AG04450 (cell line): Measurements from ENCODE around the gene MAML1. TPM values are rescaled to one million over a fixed set of nuclear protein-coding genes. Genes with fewer than 3 reads are reported as not detected.

Experiments
- CTCF ChIA-PET: fragments of 300-600, 350-600 bp; formaldehyde crosslinking; extraction: SDS; loops from one replicate; lab custom pipeline; 2022; ENCODE audit warnings: antibody characterized with exemption, inconsistent platforms; lab: Charles Lee
- POLR2A ChIA-PET: fragments of 350-600 bp; formaldehyde crosslinking; extraction: SDS; loops from one replicate; lab custom pipeline; 2021; ENCODE audit warnings: antibody characterized with exemption, inconsistent platforms; lab: Yijun Ruan, JAX
- DNase-seq: peaks from one replicate; pipeline ENCODE4 v3.0.0-alpha.2; 2011; ENCODE audit warnings: low read depth, low spot score
- H3K27ac ChIP-seq: one replicate; pipeline ENCODE4 v1.5.1; 2012; ENCODE audit warnings: low read depth, low read length, control low read depth
- H3K27me3 ChIP-seq: one replicate; pipeline ENCODE4 v1.6.0; 2012; ENCODE audit warnings: low read length; ENCODE audit not compliant: control insufficient read depth, insufficient read depth
- H3K4me3 ChIP-seq: 2 replicates; pipeline ENCODE4 v1.5.1; 2011; ENCODE audit warnings: mild to moderate bottlenecking, low read depth, low read length, control low read depth
- H3K9me3 ChIP-seq: 2 replicates; pipeline ENCODE4 v1.5.1; 2012; ENCODE audit warnings: low read length; ENCODE audit not compliant: control insufficient read depth, insufficient read depth
- polyA plus RNA-seq: library from polyadenylated mRNA; depleted of rRNA; stranded (reverse); fragments of >200 nt; gene quantifications from 2 replicates; pipeline ENCODE4 v1.2.3, GENCODE V29; 2011
- TF ChIP-seq, protein P1 (sequence below): IDR thresholded peaks from 2 replicates; pipeline ENCODE4 v1.5.1; 2011; ENCODE audit warnings: low read depth, low read length, control low read depth, inconsistent platforms

Gene MAML1
- polyA plus RNA-seq, 1 experiment, result 4.9 TPM

- H3K4me3 ChIP-seq, result no peak overlapping the region
- no peaks in the 10 kb centered on the region; the same call in 1 of the 2 replicates for H3K9me3 ChIP-seq
- POLR2A ChIA-PET, result no interaction called here
- TF ChIP-seq, protein P1, sequence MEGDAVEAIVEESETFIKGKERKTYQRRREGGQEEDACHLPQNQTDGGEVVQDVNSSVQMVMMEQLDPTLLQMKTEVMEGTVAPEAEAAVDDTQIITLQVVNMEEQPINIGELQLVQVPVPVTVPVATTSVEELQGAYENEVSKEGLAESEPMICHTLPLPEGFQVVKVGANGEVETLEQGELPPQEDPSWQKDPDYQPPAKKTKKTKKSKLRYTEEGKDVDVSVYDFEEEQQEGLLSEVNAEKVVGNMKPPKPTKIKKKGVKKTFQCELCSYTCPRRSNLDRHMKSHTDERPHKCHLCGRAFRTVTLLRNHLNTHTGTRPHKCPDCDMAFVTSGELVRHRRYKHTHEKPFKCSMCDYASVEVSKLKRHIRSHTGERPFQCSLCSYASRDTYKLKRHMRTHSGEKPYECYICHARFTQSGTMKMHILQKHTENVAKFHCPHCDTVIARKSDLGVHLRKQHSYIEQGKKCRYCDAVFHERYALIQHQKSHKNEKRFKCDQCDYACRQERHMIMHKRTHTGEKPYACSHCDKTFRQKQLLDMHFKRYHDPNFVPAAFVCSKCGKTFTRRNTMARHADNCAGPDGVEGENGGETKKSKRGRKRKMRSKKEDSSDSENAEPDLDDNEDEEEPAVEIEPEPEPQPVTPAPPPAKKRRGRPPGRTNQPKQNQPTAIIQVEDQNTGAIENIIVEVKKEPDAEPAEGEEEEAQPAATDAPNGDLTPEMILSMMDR, result no peak
- CTCF ChIA-PET, result interaction anchor here (0.9 kb wide), 1 partner anchor 87 kb away, joined by 3 read pairs; no protein-coding TSS in a partner anchor
- DNase-seq, result no peak
- no peaks in the 10 kb centered on the region for H3K27me3 ChIP-seq
- no peak overlapping the region for H3K27ac ChIP-seq
These were observed 70.4 kb downstream of the MAML1 start for GRCh38 chr5:179802950-179803562.

DNA sequence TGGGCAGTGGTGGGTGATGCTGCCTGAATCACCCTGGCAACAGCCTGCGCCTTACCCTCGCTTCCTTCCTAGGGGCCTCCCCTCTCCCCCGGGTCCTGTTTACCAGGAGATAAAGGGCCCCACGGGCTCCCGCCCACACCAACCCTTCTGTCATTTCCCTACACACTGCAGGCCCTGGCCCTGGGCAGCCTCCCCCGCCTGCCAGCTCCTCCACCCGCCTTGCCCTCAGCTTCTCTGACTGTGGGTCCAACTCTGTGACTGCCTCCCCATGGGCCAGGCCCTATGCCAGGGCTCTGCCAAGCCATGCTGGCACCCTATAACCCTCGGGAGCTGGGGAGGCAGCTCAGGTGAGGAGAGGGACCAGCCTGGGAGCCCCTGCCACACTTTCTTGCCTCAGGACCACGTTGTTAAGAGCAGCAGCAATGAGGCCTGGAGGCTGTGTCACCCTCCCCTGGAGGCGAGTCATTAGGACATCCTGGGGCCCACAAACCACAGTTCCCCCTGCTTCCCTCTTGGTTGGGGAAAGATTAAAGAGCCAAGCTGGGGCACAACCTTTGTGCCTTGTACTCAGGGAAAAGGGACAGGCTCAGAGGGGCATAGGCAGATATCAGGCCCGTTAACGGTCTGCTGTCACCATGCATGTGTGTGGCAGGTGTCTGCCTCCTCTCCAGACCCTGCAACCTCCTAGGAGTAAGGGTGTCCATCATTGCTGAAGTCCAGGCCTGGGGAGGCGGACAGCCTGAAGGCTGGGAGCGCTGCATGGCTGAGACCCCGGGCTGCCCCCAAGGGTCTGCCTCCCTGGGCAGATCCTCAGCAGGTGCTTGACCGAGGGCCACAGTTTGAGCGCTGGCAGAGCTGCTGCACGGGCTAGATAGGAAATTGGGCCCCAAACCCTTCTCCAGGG is 71.3 kb downstream of the MAML1 start:
- peak overlapping the region; percentile 25 for H3K4me3 ChIP-seq
- no peak for DNase-seq

DNA sequence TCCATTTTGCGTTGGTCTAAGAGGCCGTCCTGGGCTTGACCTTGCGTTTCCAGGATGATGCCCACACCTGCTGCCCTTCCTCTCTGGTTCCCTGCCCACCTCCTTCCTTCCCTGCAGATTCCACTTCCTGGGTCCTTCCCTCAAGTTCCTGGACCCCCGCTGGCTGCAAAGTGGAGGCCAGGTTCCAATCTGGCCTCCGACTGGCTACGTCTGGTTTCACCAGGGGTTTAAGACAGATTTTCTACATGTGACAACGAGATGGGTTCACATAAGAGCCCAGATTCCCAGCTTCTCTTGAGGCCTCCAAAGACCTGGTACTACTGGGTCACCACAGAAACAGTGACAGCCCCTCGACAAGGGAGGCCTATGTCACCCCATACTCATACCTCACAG is 71.9 kb downstream of the MAML1 start:
- CTCF ChIA-PET, result interaction anchor here (0.6 kb wide), 1 partner anchor 9 kb away, joined by 3 read pairs; no protein-coding TSS in a partner anchor
- no peak for DNase-seq
- peak overlapping the region; percentile 77 for H3K4me3 ChIP-seq
- POLR2A ChIA-PET, result no interaction called here
- TF ChIP-seq, protein P1, result no peak
- no peak overlapping the region for H3K27ac ChIP-seq
- no peaks in the 10 kb centered on the region; the same call in 1 of the 2 replicates for H3K9me3 ChIP-seq
- H3K27me3 ChIP-seq, result no peaks in the 10 kb centered on the region

More for the DNA sequence above, 71.3 kb downstream of the MAML1 start:
- ChIA-PET CTCF (interaction anchor here (0.6 kb wide), 1 partner anchor 8 kb away, joined by 3 read pairs; no protein-coding TSS in a partner anchor), POLR2A (no interaction called here)
- H3K9me3 ChIP-seq, result no peaks in the 10 kb centered on the region; the same call in 1 of the 2 replicates
- TF ChIP-seq, protein P1, result no peak
- H3K27me3 ChIP-seq, result no peaks in the 10 kb centered on the region
- H3K27ac ChIP-seq, result peak overlapping the region; percentile 21

- ChIA-PET POLR2A (no interaction called here), CTCF (no interaction called here)
- Histone ChIP-seq H3K27me3 (no peaks in the 10 kb centered on the region), H3K27ac (no peak overlapping the region), H3K4me3 (peak overlapping the region; percentile 77), H3K9me3 (no peaks in the 10 kb centered on the region; the same call in 1 of the 2 replicates)
- TF ChIP-seq, protein P1, result no peak
- DNase-seq, result no peak
These were observed 72.5 kb downstream of the MAML1 start for GRCh38 chr5:179805070-179805528.
